ENCODE results near the gene C12orf54.
"Not testable (repeated sequence)": the region's sequence is repeated elsewhere in the genome, so short reads cannot be mapped to it uniquely, and the experiment has no call there.

DNA sequence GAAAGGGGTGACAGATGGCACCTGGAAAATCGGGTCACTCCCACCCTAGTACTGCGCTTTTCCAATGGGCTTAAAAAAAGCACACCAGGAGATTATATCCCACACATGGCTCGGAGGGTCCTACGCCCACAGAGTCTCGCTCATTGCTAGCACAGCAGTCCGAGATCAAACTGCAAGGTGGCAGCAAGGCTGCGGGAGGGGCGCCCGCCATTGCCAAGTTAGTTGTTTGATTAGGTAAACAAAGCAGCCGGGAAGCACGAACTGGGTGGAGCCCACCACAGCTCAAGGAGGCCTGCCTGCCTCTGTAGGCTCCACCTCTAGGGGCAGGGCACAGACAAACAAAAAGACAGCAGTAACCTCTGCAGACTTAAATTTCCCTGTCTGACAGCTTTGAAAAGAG, 7.8 kb upstream of the C12orf54 start:
- TF ChIP-seq, protein P1, sequence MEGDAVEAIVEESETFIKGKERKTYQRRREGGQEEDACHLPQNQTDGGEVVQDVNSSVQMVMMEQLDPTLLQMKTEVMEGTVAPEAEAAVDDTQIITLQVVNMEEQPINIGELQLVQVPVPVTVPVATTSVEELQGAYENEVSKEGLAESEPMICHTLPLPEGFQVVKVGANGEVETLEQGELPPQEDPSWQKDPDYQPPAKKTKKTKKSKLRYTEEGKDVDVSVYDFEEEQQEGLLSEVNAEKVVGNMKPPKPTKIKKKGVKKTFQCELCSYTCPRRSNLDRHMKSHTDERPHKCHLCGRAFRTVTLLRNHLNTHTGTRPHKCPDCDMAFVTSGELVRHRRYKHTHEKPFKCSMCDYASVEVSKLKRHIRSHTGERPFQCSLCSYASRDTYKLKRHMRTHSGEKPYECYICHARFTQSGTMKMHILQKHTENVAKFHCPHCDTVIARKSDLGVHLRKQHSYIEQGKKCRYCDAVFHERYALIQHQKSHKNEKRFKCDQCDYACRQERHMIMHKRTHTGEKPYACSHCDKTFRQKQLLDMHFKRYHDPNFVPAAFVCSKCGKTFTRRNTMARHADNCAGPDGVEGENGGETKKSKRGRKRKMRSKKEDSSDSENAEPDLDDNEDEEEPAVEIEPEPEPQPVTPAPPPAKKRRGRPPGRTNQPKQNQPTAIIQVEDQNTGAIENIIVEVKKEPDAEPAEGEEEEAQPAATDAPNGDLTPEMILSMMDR (IDR thresholded peaks at IDR 0.05; ENCODE audit: insufficient read depth, low read length, poor library complexity, severe bottlenecking) = not testable (repeated sequence)
- not testable (repeated sequence) for TF ChIP-seq EZH2phosphoT487 (conservative IDR thresholded peaks at IDR 0.05; ENCODE audit: low read length)

Data from SU-DHL-6 (cell line).